K562 (cell line): ENCODE results near the gene HPX. TPM values are rescaled to one million over a fixed set of nuclear protein-coding genes. Genes with fewer than 3 reads are reported as not detected.

Source experiments
- CBFB ChIP-seq: sonication (generic); formaldehyde crosslinking; IDR thresholded peaks from 2 replicates; pipeline ENCODE4 v1.4.0; 2020; ENCODE audit warnings: mild to moderate bottlenecking, missing genetic modification reagents
- DEAF1 ChIP-seq: fragments of 450-650 bp; formaldehyde crosslinking; IDR thresholded peaks from 2 replicates; pipeline ENCODE4 v1.4.0; 2020; ENCODE audit warnings: mild to moderate bottlenecking, moderate library complexity
- DIDO1 ChIP-seq: fragments of 450-650 bp; IDR thresholded peaks from 2 replicates; pipeline ENCODE4 v1.6.1; 2016; ENCODE audit warnings: low read depth, missing biosample characterization, missing genetic modification characterization
- E2F8 ChIP-seq: fragments of 450-650 bp; IDR thresholded peaks from 2 replicates; pipeline ENCODE4 v1.7.1; 2018; ENCODE audit warnings: mild to moderate bottlenecking, low read depth; ENCODE audit not compliant: partially characterized antibody
- EHMT2 ChIP-seq: fragments of 450-650 bp; IDR thresholded peaks from 2 replicates; pipeline ENCODE4 v1.6.1; 2018; ENCODE audit warnings: antibody characterized with exemption
- HDAC1 ChIP-seq, 2 experiments: fragments of 450-650 bp; IDR thresholded peaks; 2 replicates each; pipeline ENCODE4 v1.6.1; 2016 to 2017; ENCODE audit warnings: inconsistent platforms in 1 of 2, mild to moderate bottlenecking in 1 of 2, moderate library complexity in 1 of 2
- HMG20B ChIP-seq: fragments of 250-450 bp; sonication (Bioruptor Pico); IDR thresholded peaks from 2 replicates; pipeline ENCODE4 v1.5.0; 2021; ENCODE audit warnings: mild to moderate bottlenecking
- NCOA1 ChIP-seq: fragments of 450-650 bp; IDR thresholded peaks from 2 replicates; pipeline ENCODE4 v1.6.1; 2016; ENCODE audit warnings: low read depth
- POU5F1 ChIP-seq: fragments of 150-350 bp; IDR thresholded peaks from 2 replicates; pipeline ENCODE4 v1.6.1; 2014; ENCODE audit warnings: borderline replicate concordance, low read length, low read depth, mild to moderate bottlenecking; ENCODE audit not compliant: partially characterized antibody
- RREB1 ChIP-seq: fragments of 250-450 bp; sonication (Bioruptor Pico); IDR thresholded peaks from 2 replicates; pipeline ENCODE4 v1.4.0; 2020
- ZKSCAN3 ChIP-seq: fragments of 250-450 bp; sonication (Bioruptor Pico); IDR thresholded peaks from 2 replicates; pipeline ENCODE4 v1.4.0; 2020
- polyA plus RNA-seq, 8 experiments: library from polyadenylated mRNA; depleted of rRNA in 4 of 8; stranded (reverse) in 5 of 8; unstranded in 3 of 8; fragments of >200 nt; fragmentation: Nextera tagmentation in 2 of 8; fragmentation: Illumina TruSeq in 1 of 8; extraction: Ambion mirVana in 2 of 8; extraction: Trizol in 1 of 8; gene quantifications; 2 replicates each; pipeline versions ENCODE4 v1.2.1 to v1.2.3, GENCODE V29; 2011 to 2014; ENCODE audit warnings: inconsistent platforms in 1 of 8, missing spikeins in 1 of 8
- total RNA-seq, 7 experiments: library from RNA; depleted of rRNA in 6 of 7; stranded (reverse); fragments of >200 nt in 6 of 7; fragmentation: Illumina TruSeq in 2 of 7; extraction: Trizol in 2 of 7; gene quantifications; 2 replicates each; pipeline versions ENCODE4 v1.2.1 to v1.2.3, GENCODE V29; 2011 to 2021; ENCODE audit warnings: low replicate concordance in 1 of 7
- TF ChIP-seq, protein P1 (sequence below): fragments of 250-450 bp; sonication (Bioruptor Pico); IDR thresholded peaks from 2 replicates; pipeline ENCODE4 v1.4.0; 2020

The HPX gene
- total and polyA plus RNA-seq, 9 of the 15 experiments (the other 6 are each of a cell fraction or from before 2014, with no cell fraction given) = 0.12 to 1.2 (median 0.49) TPM; not detected in 1

DNA sequence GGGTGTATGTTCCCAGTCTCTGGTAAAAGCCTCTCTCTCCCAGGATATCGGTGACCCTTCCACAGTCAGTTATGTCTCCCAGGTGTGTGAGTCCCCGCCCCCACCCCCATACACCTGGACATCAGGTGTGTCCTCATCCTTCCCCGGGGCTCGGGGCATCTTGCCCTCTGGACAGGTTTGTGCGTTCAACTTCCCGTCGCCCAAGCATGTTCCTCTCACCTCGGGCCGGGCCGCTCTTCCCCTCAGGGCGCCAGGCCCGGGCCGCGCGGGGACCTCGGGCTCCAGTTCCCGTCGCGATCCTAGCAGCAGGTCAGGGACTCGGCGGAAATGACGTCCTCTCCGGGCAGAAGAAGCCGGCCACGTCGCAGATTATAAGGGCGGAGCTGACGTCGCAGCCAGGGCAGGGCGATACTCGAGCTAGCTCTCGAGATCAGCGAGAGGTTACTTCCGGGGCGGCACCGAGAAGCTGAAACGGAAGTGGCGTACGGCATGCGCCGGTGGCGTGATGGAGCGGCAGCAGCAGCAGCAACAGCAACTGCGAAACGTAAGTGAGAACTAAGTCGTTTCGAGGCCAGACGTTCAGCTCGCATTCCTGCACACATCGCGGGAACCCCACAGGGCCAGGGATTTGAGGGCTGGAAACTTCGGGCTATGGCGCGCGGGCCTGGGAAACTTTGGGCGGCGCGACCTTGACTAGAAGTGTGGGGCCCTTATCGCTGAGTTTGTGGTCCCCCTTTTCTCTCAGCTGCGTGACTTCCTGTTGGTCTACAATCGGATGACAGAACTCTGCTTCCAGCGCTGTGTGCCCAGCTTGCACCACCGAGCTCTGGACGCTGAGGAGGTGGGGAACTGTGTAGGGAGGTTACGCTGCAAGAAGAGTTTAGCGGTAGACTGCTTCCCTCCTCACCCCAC is 40.5 kb upstream of the HPX start, which contains the start of the genes ARFIP2 and TIMM10B (continued):
- TF ChIP-seq ZKSCAN3 (CRISPR knock-in tag) (no peak), DEAF1 (CRISPR knock-in tag) (no peak), CBFB (CRISPR knock-in tag) (0 out of 2 replicates have a peak, but pooled peaks have one; percentile 20), EHMT2 (no peak), HDAC1 (IDR thresholded peaks at IDR 0.05) (peak; percentile 29 to 89; a peak in 2 of 4 replicates), HMG20B (CRISPR knock-in tag) (no peak), RREB1 (CRISPR knock-in tag) (no peak), DIDO1 (no peak), NCOA1 (peak; percentile 10; the same call in 1 of the 2 replicates), E2F8 (peak; percentile 88), POU5F1 (no peak)
- TF ChIP-seq, protein P1, sequence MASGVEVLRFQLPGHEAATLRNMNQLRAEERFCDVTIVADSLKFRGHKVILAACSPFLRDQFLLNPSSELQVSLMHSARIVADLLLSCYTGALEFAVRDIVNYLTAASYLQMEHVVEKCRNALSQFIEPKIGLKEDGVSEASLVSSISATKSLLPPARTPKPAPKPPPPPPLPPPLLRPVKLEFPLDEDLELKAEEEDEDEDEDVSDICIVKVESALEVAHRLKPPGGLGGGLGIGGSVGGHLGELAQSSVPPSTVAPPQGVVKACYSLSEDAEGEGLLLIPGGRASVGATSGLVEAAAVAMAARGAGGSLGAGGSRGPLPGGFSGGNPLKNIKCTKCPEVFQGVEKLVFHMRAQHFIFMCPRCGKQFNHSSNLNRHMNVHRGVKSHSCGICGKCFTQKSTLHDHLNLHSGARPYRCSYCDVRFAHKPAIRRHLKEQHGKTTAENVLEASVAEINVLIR (CRISPR knock-in tag) = peak; percentile 94
